SU-DHL-6 (cell line): ENCODE data around the gene ZPBP.
A peak's percentile ranks its signal among the peaks of the same experiment; 100 is the strongest.

Source experiments
- EZH2phosphoT487 ChIP-seq: fragments of 200-600 bp; sonication (generic), shearing (Covaris generic); conservative IDR thresholded peaks from 2 replicates; pipeline ENCODE4 v1.6.1; 2018; ENCODE audit warnings: mild to moderate bottlenecking, antibody characterized with exemption, low read length, moderate library complexity, mixed read lengths
- TF ChIP-seq, protein P1 (sequence below): fragments of 200-600 bp; sonication (generic); IDR thresholded peaks from one replicate; pipeline ENCODE4 v1.5.1; 2017; ENCODE audit warnings: antibody characterized with exemption, mild to moderate bottlenecking, low read length, moderate library complexity; ENCODE audit not compliant: insufficient read depth, poor library complexity, severe bottlenecking

GRCh38 chr7:50142425-50143017 lies 49.5 kb upstream of the ZPBP start:
- TF ChIP-seq, protein P1, sequence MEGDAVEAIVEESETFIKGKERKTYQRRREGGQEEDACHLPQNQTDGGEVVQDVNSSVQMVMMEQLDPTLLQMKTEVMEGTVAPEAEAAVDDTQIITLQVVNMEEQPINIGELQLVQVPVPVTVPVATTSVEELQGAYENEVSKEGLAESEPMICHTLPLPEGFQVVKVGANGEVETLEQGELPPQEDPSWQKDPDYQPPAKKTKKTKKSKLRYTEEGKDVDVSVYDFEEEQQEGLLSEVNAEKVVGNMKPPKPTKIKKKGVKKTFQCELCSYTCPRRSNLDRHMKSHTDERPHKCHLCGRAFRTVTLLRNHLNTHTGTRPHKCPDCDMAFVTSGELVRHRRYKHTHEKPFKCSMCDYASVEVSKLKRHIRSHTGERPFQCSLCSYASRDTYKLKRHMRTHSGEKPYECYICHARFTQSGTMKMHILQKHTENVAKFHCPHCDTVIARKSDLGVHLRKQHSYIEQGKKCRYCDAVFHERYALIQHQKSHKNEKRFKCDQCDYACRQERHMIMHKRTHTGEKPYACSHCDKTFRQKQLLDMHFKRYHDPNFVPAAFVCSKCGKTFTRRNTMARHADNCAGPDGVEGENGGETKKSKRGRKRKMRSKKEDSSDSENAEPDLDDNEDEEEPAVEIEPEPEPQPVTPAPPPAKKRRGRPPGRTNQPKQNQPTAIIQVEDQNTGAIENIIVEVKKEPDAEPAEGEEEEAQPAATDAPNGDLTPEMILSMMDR, result peak; percentile 96
- TF ChIP-seq EZH2phosphoT487, result no peak
